Measurements from ENCODE around the gene THSD7B.
"Not testable (repeated sequence)": the region's sequence is repeated elsewhere in the genome, so short reads cannot be mapped to it uniquely, and the experiment has no call there.

Gene THSD7B

DNA sequence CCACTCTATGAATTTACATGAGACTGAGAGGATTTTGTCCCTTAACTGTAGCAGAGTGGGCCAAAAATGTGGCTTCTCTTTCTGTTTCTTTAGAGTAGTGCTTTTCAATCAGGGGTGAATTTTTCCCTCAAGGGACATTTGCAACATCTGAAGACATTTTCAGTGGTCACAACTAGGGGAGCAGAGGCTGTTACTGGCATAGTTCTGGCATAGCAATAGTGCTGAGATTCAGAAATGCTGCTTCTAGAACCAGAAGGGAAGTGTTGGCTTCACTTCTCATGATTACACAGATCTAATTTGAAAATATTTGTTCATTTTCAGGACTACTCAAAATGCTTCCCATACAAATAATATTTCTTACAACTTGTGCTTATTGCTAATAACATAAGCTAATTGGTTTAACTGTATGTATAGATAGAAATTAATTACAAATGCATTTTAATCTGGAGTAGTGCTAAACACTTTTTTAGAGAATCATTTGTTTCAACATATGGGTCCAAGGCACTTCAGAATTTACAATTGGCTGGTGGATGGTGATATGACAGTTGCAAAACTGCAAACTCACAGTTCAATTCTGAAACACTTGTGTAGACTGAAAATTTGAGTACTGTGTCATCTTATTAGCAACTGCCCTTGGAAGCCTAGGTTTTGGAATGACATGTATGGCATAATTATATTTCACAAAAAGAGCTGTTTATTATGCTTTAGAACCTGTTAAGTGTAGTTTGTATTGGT, 526.7 kb downstream of the THSD7B start:
- no peak for DNase-seq

DNA sequence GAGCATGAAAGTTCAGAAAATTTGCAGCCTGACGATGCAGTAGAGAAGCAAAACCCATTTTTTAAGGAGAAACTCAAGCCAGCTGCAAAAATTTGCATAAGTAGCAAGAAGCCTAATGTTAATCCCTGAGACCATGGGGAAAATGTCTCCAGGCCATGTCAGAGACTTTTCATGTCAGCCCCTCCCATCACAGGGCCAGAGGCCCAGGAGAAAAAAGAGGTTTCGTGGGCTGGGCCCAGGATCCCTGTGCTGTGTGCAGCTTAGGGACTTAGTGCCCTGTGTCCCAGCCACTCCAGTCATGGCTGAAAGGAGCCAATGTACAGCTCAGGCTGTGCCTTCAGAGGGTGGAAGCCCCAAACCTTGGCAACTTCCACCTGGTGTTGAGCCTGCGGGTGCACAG, 533.0 kb downstream of the THSD7B start:
- DNase-seq = no peak

DNA sequence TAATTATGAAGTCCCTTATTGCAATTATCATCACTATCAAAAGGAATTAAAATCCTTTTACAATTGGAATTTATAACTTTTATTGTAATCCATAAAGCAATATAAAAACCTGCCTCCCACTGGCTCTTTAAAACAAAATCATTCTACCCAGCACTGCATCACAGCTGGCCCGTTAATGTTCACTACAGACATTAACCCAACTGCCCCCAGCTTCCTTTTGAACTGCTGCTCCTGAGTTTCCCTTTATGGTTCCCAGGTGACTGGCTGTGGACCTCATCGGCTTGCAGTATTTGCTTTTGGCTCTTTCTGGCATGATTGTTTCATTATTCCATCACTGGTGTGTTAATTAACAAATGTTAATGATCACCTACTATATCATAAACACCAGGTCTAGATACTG, 535.6 kb downstream of the THSD7B start:
- no peak for DNase-seq

DNA sequence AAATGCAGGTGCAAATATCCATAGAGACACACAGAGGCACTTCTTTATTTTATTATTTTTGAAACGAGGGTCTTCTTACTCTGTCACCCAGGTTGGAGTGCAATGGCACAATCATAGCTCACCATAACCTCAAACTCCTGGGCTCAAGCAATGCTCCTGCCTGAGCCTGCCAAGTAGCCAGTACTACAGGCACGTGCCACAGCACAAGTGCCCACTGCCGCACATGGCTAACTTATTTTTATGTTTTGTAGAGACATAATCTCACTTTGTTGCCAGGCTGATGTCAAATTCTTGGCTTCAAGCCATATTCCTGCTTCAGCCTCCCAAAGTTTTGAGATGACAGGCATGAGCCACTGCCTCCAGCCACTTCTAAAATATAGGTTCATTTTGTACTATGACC, 537.6 kb downstream of the THSD7B start:
- no peak for DNase-seq

DNA sequence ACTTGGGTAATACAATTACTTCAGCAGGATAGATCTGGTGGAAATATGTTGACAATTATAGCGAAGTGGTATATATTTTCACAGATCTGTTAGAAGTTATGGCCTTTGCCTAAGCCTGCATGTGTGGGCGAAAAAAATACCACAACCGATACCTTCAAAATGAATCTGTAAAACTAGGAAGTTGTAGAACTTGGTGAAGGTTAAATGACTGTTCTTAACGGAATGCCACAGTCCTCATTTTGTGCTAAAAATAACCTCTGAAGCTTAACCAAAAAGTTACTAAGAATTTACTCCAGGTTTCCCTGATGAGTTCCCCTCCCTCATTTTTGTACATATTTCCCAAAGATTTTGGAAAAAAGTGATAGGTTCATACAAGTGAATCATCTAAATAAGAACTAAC, 550.7 kb downstream of the THSD7B start:
- DNase-seq = no peak

DNA sequence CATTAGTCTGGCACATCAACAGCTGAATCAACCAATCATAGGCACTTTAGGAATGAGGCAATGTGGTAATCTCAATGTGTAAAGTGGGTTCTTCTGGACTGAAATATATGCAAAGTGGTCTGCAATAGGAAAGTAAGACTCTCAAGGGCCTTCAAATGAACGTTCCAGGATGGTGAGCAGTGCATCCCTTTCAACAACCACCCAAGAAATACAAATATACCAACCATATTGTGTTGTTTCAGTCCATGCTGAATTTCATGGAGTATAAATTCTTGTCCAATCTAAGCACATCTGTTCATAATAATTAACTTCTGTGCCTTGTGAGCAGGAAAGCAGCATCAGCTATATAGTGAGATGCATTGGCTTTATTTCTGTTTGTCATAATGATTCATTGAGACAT, 556.2 kb downstream of the THSD7B start:
- DNase-seq = no peak

DNA sequence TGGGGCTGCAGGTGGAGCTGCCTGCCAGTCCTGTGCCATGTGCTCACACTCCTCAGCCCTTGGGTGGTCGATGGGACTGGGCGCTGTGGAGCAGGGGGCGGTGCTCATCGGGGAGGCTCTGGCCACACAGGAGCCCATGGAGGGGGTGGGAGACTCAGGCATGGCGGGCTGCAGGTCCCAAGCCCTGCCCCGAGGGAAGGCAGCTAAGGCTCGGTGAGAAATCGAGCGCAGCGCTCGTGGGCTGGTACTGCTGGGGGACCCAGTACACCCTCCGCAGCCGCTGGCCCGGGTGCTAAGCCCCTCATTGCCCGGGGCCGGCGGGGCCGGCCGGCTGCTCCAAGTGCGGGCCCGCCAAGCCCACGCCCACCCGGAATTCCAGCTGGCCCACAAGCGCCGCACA, 566.2 kb downstream of the THSD7B start:
- not testable (repeated sequence) for DNase-seq

DNA sequence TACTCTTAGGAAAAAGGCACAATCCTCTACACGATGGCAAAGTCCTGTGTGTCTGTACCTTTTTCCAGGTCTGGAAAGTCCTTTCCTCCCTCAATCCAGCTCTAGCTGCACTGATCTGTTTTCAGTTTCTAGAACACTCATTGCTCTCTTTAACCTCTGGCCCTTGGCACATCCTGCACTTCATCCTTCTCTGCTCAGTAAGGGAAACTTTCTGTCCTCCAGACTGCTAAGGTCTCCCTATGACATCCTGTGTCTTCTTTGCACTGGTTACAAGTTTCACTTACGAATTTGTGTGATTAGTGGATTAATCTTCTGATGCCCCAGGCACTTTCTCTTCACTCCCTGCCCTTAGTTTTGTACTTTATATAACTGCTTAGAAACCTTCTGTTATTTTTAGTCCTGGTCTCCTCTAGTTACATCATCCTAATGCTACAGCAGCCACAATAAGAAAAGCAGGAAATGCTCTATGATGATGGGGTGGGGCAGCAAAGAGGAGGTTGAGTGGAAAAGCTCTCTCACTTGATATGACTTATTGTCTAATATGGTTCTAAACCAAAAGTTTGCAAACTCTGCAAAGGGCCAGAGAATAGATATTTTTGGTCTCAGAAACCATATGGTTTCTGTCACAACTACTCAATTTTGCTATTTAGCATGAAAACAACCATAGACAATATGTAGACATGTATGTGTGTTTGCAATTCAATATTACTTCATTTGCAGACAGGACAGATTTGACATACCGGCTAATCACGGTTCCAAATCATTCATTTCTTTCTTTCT, 568.2 kb downstream of the THSD7B start:
- DNase-seq = no peak

DNA sequence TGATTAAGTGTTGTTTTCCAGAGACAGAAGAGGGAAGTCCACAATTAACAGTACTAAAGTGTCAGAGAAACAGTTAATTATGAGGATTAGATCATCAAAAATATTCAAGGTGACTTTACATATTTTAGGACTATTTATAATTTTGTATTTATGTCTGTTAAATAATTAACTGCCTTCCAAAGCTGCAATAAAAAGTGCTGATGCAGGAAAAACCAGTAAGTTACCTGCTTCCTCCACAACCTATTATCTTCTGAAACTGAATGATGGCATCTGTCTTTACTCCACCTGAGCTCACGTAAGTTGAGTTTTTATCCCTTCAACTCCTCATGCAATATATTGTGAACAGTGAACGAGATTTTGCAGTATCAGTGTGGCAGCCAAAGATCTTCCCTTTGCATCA, 570.7 kb downstream of the THSD7B start:
- no peak for DNase-seq

DNA sequence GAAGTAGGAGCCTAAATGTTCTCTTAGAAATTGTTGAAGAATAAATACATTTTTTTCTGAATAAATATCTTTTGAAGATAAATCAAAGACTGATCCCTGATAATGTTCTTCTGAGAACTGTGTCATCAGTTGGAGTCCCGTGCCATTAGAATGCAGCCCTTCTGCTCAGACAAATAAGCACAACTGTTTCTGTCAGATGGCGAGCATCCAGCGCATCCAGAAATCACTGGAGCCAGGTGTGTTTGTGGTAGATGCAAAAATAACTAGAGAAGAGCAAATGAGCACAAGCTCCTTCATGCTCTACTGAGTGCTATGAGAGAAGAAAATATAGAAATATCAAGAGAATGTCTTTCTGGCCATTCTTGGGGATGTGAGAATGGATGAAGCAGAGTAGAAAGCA, 573.7 kb downstream of the THSD7B start:
- DNase-seq = no peak

DNA sequence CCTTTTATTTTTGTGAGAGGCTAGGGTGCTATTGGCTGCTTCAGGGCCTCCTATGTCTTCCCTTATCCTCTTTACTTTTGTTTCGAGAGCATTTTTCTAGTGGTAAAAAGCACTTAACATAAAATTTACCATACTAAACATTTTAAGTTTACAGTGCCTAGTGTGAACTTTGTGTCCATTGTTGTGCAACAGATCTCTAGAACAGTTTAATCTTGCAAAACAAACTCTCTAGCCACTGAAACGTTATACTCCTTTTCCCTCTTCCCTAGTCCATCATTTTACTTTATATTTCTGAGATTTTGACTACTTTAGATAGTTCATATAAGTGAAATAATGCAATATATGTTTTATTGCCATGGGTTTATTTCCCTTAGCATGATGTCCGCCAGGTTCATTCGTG, 580.6 kb downstream of the THSD7B start:
- no peak for DNase-seq

DNA sequence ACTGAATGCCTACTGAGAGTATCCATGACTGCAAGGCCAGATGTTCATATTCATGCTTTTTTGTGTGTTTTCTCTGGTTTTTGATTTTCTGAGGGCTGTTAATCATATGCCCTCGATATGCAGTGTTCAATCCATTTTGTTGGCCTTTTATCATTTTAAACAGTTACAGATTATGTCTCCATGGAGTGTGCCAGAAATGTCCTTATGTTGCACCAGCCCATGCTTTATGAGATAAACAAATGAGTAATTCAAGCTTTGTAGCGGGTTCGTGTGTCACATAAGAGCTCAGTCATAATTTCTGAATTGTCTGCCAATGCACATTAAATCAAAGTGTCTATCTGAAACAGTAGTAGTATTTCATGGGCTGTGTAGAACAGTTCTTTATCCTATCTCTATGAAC, 583.0 kb downstream of the THSD7B start:
- DNase-seq = no peak

DNA sequence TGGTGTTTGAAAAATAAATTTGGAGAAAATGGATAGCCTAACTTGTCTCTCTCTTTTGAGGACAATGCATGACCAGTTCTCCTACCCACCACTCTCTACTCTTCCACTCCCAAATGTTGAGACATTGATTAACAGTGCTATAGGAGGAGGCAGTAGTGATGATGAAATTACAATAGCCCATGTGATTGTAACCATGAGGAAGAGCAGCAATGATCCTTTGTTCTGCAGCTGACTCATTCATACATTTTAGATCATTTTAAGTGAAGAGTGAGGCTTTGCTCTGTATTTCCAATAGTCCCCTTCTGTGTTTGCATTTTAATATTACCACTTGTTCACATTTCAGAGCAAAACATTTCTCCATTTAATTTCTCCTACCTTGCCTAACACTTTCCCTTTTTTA, 592.3 kb downstream of the THSD7B start:
- no peak for DNase-seq

DNA sequence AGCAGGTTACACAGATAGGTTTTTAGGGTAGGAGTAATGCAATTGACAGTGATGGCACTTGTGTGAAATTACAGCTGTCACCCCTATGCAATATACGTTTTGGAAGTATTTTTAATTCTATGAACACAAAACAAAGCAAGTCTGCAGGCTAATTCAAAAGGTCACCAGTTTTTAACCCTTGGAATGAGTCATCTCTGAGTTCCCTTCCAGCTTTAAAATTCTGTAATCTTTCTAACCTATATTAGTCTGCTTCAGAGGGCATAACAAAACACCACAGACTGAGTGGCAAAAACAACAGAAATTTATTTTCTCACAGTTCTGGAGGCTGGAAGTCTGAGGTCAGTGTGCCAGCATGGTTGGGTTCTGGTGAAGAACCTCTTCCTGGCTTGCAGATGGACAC, 602.0 kb downstream of the THSD7B start:
- DNase-seq = no peak

DNA sequence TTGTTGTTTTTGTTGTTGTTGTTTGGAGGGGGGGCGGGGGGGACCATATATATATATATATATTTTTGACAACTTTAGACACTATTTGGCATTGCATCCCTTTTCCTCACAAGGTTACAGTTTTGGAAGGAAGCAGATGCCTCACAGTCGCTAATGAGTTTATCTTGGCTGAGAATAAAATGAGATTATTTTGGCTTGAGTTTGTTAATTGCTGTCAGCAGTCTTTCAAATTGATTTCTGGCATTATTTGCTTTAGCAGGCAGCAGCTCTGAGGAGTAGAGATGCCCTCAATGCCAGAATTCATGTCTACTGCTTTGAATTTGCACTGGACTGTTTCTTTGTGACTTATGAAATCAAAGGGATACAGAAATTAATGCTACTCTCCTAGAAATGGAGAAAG, 603.8 kb downstream of the THSD7B start:
- DNase-seq = no peak

DNA sequence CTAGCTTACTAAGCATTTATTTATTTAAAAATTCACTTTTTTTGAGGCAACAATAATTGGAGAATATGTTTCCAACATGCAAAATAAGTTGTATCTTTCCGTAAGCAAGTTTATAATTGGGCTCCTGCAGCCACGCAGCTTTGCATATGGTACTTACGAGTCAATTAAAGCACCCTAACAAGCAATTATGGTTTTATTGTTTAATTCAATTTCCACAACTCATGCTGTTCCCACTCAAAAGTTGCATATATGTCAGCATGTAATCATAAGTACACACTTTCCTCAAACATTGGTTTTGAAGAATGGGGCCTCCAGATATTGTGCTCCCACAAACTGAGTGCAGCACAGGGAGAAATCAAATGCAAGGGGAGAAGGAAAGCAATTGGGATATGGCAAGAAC, 613.8 kb downstream of the THSD7B start:
- no peak for DNase-seq

DNA sequence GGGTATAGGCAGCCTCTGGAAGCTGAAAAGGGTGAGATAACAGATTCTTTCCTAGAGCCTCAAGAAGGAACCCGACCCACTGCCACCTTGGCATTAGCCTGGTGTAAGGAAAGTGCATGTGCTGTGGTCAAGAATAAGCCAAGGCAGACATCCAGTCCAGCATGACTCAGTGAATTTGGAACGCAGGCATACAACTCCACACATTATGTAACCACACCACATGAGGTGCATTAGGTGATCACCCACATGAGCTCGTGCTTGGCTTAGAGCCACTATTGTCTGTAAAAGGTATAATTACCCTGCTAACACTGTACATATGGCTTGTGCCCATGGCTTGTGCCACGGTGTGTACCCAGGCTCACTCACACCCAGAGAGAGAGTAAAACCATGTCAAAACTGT, 615.3 kb downstream of the THSD7B start:
- DNase-seq = no peak

DNA sequence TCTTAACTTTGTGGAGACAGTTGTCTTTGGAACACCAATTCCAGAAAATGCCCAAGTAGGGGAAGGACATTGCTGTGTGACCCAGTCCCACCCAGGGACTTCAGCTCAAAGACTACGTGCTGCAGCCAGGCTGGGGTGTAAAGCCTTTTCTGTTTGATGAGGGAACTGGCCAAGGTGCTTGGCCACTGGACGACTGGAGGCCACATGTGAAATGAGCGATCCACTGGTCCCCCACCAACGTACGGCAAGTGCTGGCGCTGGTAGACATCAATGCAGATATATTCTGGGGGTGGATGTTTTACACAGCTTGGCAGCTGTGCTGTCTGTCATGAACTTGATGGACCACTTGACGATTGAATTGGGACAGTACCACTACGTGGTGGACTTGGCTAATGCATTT, 616.4 kb downstream of the THSD7B start:
- DNase-seq = no peak

DNA sequence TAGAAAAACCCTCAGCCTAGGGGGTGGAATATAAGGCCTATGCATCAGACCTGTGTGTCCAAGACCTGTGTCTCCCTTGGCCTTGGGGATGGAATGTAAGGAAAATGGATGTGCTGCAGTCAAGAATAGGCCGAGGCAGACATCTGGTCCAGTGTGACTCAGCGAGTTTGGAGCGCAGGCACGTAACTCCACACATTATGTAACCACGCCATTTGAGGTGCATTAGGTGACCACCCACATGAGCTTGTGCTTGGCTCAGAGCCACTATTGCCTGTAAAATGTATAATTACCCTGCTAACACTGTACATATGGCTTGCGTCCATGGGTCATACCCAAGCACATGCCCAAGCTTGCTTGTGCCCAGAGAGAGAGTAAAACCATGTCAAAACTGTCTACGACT, 618.0 kb downstream of the THSD7B start:
- no peak for DNase-seq

DNA sequence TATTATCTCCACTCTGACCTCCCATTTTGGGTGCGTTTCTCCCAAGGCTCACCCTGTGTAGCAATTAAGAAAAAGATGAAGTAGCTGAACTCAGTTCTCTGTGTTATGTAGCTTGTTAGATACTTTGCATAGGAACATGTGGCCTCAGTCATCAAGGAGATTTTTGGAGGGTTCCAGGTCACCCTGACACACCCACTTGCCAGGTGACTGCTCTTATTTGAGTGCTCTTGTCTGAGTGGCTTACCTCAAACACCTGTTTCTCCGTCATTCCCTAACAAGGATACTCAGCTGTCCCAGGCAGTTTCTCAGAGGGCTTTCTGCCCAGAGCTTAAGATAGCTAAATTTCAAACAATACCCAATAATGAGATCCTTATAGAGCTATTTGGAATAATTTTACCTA, 621.7 kb downstream of the THSD7B start:
- no peak for DNase-seq

DNA sequence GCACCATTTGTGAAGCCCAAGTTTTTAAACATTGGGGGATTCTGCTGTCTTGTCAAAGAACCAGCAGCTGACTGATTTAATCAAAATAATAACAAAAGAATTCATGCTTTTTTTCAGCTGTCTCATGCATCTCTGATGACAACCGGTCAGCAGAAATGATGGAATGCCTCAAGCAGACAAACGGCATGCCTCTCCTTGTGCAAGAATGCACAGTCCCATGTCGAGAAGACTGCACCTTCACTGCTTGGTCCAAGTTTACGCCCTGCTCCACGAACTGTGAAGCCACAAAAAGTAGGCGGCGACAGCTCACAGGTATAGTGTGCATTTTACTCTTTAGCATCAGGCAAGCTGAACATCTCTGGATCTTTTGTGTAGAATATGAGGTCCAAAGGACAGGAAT, 640.2 kb downstream of the THSD7B start:
- DNase-seq = no peak

DNA sequence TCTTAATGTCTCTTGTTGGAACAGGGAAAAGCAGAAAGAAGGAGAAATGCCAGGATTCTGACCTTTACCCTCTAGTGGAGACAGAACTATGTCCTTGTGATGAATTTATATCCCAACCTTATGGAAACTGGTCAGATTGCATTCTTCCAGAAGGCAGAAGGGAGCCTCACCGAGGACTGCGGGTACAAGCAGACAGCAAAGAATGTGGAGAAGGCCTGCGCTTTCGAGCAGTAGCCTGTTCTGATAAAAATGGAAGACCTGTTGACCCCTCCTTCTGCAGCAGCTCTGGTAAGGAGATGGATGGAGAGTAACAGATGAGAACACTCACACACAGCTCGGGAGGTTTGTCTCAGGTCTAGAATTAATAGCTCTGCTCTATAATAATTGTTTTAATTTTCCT, 646.2 kb downstream of the THSD7B start:
- no peak for DNase-seq

DNA sequence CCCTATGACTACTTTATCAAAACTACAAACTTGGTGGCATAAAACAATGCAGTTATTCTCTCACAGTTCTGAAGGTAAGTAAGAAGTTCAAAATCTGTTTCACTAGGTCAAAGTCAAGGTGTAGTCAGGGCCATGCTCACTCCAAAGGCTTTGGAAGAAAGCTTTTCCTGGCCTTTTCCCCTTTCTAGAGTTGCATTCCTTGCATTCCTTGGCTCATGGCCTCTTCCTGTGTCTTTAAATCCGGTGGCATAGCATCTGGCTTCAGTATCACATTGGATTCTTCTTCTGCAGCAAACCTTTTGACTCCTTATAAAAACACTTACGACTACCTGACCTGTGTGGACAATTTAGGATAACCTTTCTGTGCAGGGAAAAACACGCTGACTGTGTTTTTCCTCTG, 655.4 kb downstream of the THSD7B start:
- DNase-seq = no peak

DNA sequence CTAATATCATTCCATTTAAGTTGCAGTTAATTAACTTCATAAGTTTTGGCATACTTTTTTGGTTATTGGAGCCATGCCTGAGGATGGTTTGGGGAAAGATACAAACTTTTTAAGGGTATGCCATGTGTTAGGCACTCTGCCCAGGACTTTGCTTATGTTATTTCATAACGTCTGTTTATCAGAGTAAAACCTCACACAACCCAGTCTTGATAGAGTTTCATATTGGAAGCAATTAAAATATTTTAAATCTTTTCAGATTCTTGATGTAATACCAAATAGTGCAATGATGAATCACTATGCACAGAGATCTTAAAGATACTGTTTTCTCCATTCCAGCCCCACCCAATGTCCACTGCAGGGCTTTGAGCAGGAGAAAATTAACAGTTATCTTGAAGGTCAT, 669.8 kb downstream of the THSD7B start:
- no peak for DNase-seq

DNA sequence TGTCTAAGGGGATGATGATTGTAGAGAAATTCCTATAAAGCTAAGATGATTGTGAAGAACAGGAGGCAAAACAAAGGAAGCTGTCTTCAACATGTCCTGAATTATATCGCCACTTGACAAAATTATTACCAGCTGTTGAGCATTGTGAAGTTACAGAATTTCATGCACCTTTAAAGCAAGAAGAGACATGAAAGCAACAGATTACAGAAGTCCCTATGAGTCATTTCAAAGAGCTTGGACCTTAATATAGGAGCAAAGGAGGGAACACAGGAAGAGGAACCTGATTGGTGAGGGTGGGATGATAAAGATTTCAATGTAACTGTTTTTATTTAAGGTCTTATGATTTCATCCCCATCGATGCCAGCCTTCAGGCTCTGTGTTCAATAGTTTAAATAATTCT, 672.0 kb downstream of the THSD7B start:
- DNase-seq = no peak

All from hematopoietic multipotent progenitor cell treated with erythropoietin and hydrocortisone succinate and interleukin-3 and kit ligand, for 6 days (in vitro differentiated cells).